DND-41 (cell line): Measurements from ENCODE around the gene CHD6.

Experiments
- EZH2 ChIP-seq: IDR thresholded peaks from 3 replicates; pipeline ENCODE4 v1.6.1; 2012; ENCODE audit warnings: borderline replicate concordance, low read depth, mild to moderate bottlenecking, moderate library complexity, low read length, inconsistent platforms; ENCODE audit not compliant: severe bottlenecking
- TF ChIP-seq, protein P1 (sequence below): IDR thresholded peaks from 2 replicates; pipeline ENCODE4 v1.5.1; 2012; ENCODE audit warnings: borderline replicate concordance, low read length, moderate library complexity, mild to moderate bottlenecking; ENCODE audit not compliant: poor library complexity, severe bottlenecking; ENCODE audit errors: extremely low read depth

DNA sequence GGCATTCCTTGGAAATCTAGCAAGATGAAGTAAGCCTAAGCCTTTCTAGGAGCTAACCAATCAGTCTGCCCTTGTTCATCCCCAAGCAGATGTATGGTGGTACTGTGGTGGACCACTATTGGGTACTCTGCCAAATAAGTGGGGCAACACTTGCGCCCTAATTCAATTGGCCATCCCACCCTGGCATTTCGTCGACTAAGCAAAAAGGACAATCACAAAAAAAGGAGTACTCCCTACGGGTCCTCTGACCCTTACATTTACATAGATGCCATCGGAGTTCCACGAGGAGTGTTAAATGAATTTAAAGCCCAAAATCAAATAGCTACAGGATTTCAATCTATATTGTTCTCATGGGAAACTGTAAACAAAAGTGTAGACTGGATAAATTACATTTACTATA is 19.5 kb downstream of the CHD6 start:
- TF ChIP-seq, protein P1, sequence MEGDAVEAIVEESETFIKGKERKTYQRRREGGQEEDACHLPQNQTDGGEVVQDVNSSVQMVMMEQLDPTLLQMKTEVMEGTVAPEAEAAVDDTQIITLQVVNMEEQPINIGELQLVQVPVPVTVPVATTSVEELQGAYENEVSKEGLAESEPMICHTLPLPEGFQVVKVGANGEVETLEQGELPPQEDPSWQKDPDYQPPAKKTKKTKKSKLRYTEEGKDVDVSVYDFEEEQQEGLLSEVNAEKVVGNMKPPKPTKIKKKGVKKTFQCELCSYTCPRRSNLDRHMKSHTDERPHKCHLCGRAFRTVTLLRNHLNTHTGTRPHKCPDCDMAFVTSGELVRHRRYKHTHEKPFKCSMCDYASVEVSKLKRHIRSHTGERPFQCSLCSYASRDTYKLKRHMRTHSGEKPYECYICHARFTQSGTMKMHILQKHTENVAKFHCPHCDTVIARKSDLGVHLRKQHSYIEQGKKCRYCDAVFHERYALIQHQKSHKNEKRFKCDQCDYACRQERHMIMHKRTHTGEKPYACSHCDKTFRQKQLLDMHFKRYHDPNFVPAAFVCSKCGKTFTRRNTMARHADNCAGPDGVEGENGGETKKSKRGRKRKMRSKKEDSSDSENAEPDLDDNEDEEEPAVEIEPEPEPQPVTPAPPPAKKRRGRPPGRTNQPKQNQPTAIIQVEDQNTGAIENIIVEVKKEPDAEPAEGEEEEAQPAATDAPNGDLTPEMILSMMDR: no peak
- TF ChIP-seq EZH2: no peak
